Hematopoietic multipotent progenitor cell treated with erythropoietin and hydrocortisone succinate and interleukin-3 and kit ligand, for 17 days (in vitro differentiated cells): Measurements from ENCODE around the gene ZNF594.
"Not testable (repeated sequence)": the region's sequence is repeated elsewhere in the genome, so short reads cannot be mapped to it uniquely, and the experiment has no call there.

Source experiments
- DNase-seq: peaks from one replicate; pipeline ENCODE4 v3.0.0-alpha.2; 2015; ENCODE audit warnings: low spot score

The ZNF594 gene

DNA sequence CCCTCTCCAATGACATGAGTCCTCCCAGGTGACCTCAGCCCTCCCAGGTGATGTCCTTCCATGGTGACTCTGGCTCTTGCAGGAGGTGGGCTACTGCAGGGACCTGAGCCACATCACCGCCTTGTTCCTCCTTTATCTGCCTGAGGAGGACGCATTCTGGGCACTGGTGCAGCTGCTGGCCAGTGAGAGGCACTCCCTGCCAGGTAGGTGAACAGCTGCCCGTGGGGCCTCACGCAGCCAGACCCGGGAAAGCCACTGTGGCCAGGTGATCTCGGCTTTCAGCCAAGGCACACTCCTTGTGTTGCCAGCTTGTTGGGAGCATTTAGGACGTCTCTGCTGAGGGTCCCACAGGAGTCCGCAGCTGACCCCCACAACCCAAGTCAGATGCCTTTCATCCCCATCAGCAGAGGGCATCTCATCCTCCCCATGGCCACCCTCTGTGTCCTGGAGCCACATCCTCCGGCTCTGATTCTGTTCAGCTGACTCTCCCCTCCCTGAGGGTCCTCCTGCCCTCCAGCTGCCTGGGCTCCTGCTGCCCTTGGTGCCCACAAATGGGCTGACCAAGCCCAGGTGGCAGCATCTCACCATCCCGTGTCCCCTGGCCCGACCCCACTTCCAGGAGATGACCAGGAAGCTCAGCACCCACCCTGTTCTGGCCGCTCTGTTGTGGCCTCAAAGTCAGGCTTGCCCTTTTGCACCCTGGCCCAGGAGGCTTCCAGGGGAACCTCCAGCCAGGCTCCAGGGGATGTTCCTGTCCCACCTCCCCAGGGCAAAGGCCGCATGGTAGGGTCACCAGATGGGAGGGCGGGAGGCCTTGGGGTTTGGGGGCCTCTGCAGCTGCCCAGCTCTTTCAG lies 55.7 kb downstream of the ZNF594 start:
- no peak for DNase-seq

- not testable (repeated sequence) for DNase-seq
These were observed 56.4 kb downstream of the ZNF594 start for GRCh38 chr17:5135131-5135712.

- DNase-seq: not testable (repeated sequence)
These were observed 57.1 kb downstream of the ZNF594 start for GRCh38 chr17:5134571-5134970.

DNA sequence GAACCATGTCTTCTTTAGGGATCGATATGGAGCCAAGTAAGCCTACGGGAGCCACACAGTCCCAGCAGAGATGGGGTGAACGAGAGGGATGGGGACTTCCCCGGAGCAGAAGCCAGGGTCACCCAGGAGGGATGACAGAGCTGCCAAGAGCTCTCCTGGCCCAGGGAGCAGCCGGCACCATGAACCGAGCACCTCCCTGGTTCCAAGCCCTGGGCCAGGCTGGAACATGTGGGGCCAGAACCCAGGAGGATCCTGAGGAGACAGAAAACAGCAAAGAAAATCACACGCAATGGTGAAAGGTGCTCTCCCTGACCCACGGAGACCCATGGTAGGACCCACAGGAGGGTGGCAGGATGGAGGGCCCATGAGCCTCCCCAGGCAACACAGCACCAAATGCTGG lies 57.7 kb downstream of the ZNF594 start:
- DNase-seq: not testable (repeated sequence)

GRCh38 chr17:5133311-5133710 lies 58.4 kb downstream of the ZNF594 start:
- no peak for DNase-seq

DNA sequence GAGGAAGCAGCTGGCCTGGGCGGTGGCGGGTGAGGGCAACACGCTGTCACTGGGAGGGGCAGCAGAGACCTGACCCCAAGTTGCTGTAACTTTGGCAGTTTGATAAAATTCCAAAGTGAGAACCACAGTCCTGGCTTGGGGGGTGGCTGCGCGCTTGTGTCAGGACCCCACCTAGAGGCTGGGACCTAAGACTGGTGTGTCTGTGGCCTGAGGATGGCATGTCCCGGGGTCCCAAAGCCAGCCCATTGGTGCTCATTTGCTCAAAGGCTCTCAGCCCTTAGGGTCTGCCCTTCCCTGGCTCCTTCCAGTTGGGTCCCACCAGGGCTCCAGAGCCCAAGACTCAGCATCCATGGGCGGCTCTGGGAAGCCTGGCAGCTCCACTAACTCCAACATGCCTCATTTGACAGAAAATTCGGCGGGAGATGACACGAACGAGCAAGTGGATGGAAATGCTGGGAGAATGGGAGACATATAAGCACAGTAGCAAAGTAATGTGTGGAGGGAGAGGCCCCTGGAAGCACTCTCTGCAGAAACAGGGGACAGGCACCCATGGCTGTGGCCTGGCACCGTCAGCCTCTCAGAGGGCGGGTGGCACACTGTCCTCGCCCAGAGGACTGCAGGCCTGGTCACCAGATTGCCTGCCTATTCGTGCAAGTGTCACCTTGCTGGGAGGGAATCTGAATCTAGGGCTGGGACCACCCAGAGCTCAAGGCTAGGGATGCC lies 59.0 kb downstream of the ZNF594 start:
- not testable (repeated sequence) for DNase-seq

DNA sequence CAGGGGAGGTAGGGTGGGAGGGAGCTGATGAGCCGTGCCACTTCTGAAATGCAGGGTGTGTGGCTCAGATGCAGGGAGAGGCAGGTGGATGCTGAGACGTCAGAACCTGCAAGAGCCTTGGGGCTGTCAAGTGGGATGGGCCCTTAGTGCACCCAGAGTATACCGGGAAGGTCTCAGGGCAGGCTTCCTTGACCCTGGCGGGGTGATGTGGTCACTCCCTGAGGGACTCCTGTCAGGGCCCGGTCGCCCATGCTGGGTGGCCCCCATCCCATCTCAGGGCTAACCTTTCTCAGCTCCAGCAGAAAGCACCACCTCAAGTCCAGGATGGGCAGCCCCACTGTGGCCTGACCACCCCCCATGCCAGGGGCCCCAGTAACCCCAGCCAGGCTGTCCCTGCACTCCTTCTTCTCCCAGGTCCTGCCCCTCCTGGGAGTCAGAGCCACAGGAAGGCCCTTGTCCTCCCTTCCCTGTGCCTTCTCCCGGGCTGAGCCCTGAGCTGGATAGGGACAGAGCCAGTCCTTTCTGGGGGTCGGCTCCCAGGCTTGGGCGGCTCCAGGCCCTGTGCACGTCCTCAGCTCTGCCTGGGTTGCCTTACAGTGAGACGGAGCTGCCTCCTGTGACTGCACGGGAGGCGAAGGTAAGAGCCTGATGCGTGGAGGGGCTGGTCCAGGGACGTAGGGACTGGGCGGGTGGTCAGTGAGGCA lies 59.7 kb downstream of the ZNF594 start:
- DNase-seq: not testable (repeated sequence)

DNA sequence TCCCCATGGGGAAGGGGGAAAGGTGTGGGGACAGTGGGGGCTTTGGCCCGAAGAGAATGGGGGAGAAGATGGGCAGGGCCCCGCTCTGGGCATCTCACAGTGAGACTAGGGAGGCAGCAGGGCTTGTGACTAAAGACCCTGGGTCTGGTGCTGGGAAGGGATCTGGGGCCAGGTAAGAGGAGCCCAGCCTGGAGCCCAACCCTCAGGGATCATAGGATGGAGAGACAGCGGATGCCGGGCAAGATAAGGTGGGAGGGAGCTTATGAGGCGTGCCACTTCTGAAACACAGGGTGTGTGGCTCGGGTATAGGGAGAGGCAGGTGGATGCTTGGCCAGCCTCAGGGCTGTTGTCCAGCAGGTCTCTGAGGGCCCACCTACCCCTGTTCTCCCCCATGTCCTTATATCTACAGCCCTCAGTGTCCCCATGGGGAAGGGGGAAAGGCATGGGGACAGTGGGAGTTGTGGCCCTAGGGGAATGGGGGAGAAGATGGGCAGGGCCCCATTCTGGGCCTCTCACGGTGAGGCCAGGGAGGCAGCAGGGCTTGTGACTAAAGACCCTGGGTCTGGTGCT lies 60.4 kb downstream of the ZNF594 start:
- DNase-seq: no peak

DNA sequence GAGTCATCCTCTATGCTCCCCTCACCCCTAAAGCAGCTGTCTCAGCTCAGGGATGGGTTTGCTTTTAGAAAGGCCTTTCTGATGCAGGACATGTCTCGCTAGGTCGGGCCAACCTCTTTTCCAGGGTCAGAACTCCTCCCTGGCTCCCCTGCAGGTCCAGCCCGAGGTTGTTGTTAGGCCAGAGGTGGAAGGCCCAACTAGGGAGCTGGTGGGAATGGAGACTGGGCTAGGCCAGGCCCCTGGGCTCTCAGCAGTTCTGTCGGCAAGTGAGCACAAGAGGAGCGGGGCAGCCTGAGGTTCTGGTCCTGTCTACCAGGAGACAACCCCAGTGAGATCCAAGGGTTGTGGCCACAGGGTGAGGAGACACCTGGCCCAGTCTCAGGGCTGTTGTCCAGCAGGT lies 61.0 kb downstream of the ZNF594 start:
- not testable (repeated sequence) for DNase-seq

DNA sequence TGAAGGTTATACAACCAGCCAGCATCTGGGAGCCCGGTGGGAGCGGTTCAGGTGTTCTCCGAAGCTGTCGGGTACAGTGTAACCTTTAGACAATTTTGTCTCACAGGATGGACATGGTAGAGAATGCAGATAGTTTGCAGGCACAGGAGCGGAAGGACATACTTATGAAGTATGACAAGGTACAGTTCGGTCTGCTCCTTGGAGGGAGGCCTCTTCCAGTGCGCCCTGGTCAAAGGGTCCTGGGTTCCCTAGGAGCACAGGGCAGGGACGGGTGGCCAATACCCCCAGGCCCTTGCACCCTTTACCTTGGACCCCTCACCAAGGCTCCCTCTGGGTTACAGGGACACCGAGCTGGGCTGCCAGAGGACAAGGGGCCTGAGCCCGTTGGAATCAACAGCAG lies 61.4 kb downstream of the ZNF594 start:
- DNase-seq: not testable (repeated sequence)

GRCh38 chr17:5129770-5130169 lies 61.9 kb downstream of the ZNF594 start:
- DNase-seq: not testable (repeated sequence)
